HFFc6 (cell line): ENCODE measurements around the gene NPAS3. TPM values are rescaled to one million over a fixed set of nuclear protein-coding genes. Genes with fewer than 3 reads are reported as not detected.

ENCODE experiments used
- DNase-seq: peaks from one replicate; pipeline ENCODE4 v3.0.0-alpha.2; 2018
- H3K27ac Mint-ChIP-seq: 2 replicates; pipeline ENCODE4 v1.8.0; 2020; ENCODE audit warnings: mild to moderate bottlenecking, mixed read lengths
- H3K27me3 Mint-ChIP-seq: 2 replicates; pipeline ENCODE4 v1.8.0; 2021; ENCODE audit warnings: mild to moderate bottlenecking, moderate library complexity, mixed read lengths; ENCODE audit not compliant: insufficient read depth
- H3K36me3 Mint-ChIP-seq: 2 replicates; pipeline ENCODE4 v1.8.0; 2021; ENCODE audit warnings: low read depth, mixed read lengths
- H3K4me1 Mint-ChIP-seq: 2 replicates; pipeline ENCODE4 v1.8.0; 2020; ENCODE audit warnings: low read depth, mixed read lengths
- H3K4me3 Mint-ChIP-seq: 2 replicates; pipeline ENCODE4 v1.8.0; 2020; ENCODE audit warnings: mild to moderate bottlenecking, moderate library complexity, mixed read lengths
- H3K9me3 Mint-ChIP-seq: 2 replicates; pipeline ENCODE4 v1.8.0; 2020; ENCODE audit warnings: mild to moderate bottlenecking, mixed read lengths
- total RNA-seq, 6 experiments: library from RNA; stranded (reverse); fragmentation: NEBNext Ultra II Directional; extraction: Animal tissue kit (Norgen Biotek cat#: 25700); gene quantifications; 2 replicates in 1 of 6; 3 replicates in 5 of 6; pipeline ENCODE4 v1.2.3, GENCODE V29; 2021
- TF ChIP-seq, protein P1 (sequence below): fragments of 200-600 bp; sonication (generic); IDR thresholded peaks from 2 replicates; pipeline ENCODE4 v1.5.0; 2021; ENCODE audit warnings: antibody characterized with exemption, mild to moderate bottlenecking

The NPAS3 gene
- total RNA-seq, 6 experiments from 2014 or later = not detected

DNA sequence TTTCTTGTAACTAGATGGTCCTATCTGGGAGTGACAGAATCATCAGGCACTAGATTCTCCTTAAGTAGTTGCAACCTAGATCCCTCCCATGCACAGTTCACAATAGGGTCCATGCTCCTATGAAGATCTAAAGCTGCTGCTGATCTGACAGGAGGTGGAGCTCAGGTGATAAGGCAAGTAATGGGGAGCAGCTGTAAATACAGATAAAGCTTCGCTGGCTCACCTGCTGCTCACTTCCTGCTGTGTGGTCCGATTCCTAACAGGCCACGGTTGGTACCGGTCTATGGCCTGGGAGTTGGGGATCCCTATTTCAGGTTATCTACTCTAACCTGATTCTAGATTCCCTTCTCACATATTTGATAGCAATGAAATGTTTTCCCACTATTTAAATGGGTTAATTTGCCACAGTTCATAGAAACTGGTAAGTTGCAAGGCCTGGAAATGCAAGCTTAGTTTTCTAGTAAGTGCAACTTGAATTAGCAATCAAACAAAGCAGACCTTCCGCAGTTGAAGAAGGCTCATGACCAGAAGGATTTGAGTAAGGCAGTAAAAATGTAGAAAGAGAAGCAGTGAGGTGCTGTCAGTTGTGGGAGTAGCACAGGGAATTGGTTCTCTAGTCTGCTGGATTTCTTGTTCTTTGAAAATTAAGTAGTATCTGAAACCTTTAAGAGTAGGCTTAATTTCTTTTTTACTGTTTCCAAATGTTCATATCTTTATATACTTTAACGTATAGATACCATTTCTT, 679.9 kb downstream of the NPAS3 start:
- no peak for DNase-seq
- Mint-ChIP-seq H3K27ac (no peak overlapping the region), H3K36me3 (no peaks in the 10 kb centered on the region), H3K4me1 (peaks cover 10% of the 10 kb centered on the region; the same call in 1 of the 2 replicates), H3K9me3 (peaks cover 14% of the 10 kb centered on the region), H3K27me3 (peaks cover 6% of the 10 kb centered on the region; the same call in 1 of the 2 replicates), H3K4me3 (no peak overlapping the region)
- TF ChIP-seq, protein P1, sequence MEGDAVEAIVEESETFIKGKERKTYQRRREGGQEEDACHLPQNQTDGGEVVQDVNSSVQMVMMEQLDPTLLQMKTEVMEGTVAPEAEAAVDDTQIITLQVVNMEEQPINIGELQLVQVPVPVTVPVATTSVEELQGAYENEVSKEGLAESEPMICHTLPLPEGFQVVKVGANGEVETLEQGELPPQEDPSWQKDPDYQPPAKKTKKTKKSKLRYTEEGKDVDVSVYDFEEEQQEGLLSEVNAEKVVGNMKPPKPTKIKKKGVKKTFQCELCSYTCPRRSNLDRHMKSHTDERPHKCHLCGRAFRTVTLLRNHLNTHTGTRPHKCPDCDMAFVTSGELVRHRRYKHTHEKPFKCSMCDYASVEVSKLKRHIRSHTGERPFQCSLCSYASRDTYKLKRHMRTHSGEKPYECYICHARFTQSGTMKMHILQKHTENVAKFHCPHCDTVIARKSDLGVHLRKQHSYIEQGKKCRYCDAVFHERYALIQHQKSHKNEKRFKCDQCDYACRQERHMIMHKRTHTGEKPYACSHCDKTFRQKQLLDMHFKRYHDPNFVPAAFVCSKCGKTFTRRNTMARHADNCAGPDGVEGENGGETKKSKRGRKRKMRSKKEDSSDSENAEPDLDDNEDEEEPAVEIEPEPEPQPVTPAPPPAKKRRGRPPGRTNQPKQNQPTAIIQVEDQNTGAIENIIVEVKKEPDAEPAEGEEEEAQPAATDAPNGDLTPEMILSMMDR = no peak

DNA sequence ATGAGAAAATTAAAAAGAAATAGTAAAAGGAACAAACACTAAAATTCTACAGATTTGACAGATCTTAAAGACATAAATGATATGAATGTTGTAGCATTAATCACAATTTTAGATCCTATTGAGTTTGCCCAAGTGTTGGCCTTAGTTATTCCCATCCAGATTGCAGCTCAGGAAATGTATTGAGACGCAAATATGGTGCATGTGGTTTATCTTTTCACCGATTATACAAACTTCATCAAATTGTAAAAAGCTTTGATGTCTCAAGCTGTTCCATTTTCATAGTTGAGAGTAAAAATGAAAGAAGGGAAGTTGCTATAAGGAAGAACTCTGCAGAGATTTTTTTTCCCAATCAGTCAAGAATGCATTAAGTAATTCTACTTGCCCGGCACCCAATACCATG, 683.8 kb downstream of the NPAS3 start:
- Mint-ChIP-seq H3K27ac (no peak overlapping the region), H3K9me3 (peaks cover 4% of the 10 kb centered on the region; the same call in 1 of the 2 replicates), H3K36me3 (no peaks in the 10 kb centered on the region; the same call in 1 of the 2 replicates), H3K4me1 (peaks cover 2% of the 10 kb centered on the region; the same call in 1 of the 2 replicates), H3K27me3 (peaks cover 2% of the 10 kb centered on the region; the same call in 1 of the 2 replicates), H3K4me3 (no peak overlapping the region)
- DNase-seq = no peak
- TF ChIP-seq, protein P1 = no peak

DNA sequence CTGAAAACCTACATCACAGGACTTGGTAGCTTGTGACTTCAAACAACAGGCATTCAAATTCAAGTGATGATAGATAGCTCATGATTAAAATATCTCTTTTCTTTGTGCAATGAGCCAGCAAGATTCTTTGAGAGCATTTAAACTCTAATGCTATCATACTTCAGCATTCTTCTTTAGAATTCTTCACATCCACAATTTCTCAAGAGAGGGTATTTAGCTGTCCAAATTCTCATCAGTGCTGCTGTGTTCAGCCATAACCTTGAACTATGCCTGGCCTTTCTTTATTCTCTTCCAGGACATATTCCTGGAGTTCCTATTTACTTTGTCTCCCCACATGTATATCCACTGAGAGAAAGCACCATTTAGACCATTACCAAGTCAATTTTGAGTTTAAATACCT, 691.1 kb downstream of the NPAS3 start:
- no peak for DNase-seq
- H3K27ac Mint-ChIP-seq = no peak overlapping the region
- H3K4me1 Mint-ChIP-seq = peaks cover 8% of the 10 kb centered on the region; the same call in 1 of the 2 replicates
- H3K27me3 Mint-ChIP-seq = peaks cover 10% of the 10 kb centered on the region; the same call in 1 of the 2 replicates
- no peaks in the 10 kb centered on the region for H3K36me3 Mint-ChIP-seq
- H3K9me3 Mint-ChIP-seq = no peaks in the 10 kb centered on the region; the same call in 1 of the 2 replicates
- TF ChIP-seq, protein P1 = no peak
- no peak overlapping the region for H3K4me3 Mint-ChIP-seq

DNA sequence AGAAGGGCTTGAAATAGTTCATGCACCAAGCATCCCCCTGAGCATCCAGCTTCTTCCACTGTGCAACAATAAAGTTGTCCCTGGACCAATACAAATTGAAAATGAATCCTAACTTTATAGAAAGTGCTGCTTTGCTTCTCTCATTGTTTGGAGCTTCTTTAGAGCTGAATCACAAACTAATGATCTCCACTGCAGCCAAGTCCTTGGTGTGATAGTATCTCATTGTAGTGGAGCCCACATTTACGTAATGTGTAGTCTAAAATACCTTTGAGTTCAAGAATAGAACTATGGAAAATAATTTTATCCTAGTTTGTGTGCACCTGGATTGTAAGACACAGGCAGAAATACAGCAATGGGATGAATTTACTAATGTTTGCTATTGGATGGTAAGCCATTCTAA, 692.3 kb downstream of the NPAS3 start:
- no peak for DNase-seq
- TF ChIP-seq, protein P1 = no peak
- no peaks in the 10 kb centered on the region; the same call in 1 of the 2 replicates for H3K9me3 Mint-ChIP-seq
- H3K27me3 Mint-ChIP-seq = peaks cover 10% of the 10 kb centered on the region; the same call in 1 of the 2 replicates
- no peak overlapping the region for H3K4me3 Mint-ChIP-seq
- H3K36me3 Mint-ChIP-seq = no peaks in the 10 kb centered on the region; the same call in 1 of the 2 replicates
- H3K4me1 Mint-ChIP-seq = peaks cover 9% of the 10 kb centered on the region; the same call in 1 of the 2 replicates
- H3K27ac Mint-ChIP-seq = no peak overlapping the region

DNA sequence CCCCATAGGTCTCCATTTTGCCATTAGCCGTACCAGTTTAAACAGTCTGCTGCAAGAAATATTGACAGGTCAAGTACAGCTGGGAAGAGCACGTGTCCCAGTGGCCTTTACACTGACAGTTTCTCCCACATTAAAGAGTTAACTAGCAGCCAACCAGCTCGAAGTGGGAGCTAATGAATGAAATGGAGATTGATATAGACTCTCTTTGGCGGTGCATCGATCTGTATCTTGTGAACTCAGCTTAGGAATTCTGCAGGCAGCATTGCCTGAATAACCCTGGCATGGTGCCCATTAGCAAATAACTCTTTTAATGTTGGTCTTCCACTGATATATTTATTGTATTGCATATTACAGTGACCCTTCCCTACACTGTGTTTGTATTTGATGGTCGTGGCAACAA, 692.8 kb downstream of the NPAS3 start:
- no peak overlapping the region for H3K4me3 Mint-ChIP-seq
- DNase-seq = no peak

More for the DNA sequence above, 692.8 kb downstream of the NPAS3 start:
- TF ChIP-seq, protein P1 = no peak
- Mint-ChIP-seq H3K36me3 (no peaks in the 10 kb centered on the region; the same call in 1 of the 2 replicates), H3K27ac (no peak overlapping the region), H3K9me3 (no peaks in the 10 kb centered on the region; the same call in 1 of the 2 replicates), H3K4me1 (peaks cover 9% of the 10 kb centered on the region; the same call in 1 of the 2 replicates), H3K27me3 (peaks cover 12% of the 10 kb centered on the region; the same call in 1 of the 2 replicates)
